Measurements from ENCODE around the gene COX7B.
"Not testable (repeated sequence)": the region's sequence is repeated elsewhere in the genome, so short reads cannot be mapped to it uniquely, and the experiment has no call there.

Gene COX7B

DNA sequence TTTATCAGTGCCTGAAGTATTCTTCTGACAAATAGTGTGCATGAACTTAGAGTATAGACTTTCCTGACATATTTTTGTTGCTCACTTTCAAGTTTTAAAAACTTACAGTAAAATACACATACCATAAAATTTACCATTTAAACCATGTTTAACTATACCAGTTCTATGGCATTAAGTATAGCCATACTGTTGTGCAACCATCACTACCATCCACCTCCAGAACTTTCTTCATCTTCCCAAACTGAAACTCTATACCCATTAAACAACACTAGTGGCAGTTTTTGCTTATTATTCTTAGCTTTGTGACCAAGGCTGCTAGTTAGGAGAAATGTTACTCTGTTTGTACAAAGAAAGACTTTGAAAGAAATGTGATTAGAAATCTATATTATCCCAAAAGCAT, 37.0 kb downstream of the COX7B start:
- TF ChIP-seq, protein P1, sequence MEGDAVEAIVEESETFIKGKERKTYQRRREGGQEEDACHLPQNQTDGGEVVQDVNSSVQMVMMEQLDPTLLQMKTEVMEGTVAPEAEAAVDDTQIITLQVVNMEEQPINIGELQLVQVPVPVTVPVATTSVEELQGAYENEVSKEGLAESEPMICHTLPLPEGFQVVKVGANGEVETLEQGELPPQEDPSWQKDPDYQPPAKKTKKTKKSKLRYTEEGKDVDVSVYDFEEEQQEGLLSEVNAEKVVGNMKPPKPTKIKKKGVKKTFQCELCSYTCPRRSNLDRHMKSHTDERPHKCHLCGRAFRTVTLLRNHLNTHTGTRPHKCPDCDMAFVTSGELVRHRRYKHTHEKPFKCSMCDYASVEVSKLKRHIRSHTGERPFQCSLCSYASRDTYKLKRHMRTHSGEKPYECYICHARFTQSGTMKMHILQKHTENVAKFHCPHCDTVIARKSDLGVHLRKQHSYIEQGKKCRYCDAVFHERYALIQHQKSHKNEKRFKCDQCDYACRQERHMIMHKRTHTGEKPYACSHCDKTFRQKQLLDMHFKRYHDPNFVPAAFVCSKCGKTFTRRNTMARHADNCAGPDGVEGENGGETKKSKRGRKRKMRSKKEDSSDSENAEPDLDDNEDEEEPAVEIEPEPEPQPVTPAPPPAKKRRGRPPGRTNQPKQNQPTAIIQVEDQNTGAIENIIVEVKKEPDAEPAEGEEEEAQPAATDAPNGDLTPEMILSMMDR (IDR thresholded peaks at IDR 0.05; ENCODE audit: low read depth, low read length), result no peak
- TF ChIP-seq POLR2A (IDR thresholded peaks at IDR 0.05; ENCODE audit: extremely low read depth, insufficient read length), result no peak
- TF ChIP-seq MAX (IDR thresholded peaks at IDR 0.05; ENCODE audit: low read depth, low read length), result no peak
- no peak for TF ChIP-seq MYC (IDR thresholded peaks at IDR 0.05; ENCODE audit: low read depth, low read length)
- H3K4me3 ChIP-seq (ENCODE audit: low read depth, low read length), result no peak overlapping the region
- no peak for DNase-seq (ENCODE audit: low read depth)

DNA sequence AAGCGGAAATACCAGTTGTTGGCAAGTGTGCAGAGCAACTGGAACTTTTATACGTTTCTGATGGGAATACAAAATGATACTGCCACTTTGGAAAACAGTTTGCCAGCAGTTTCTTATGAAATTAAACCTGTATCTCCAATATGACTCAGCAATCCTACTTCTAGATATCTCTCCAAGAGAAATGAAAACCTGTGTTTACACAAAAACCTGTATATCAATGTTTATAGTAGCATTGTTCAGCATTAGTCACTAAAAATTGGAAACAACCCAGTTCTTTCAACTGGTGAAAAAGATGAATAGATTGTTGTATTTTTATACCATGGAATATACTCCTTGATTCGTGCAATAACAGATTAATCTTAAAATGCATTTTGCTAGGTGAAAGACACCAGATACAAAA, 38.0 kb downstream of the COX7B start:
- no peak for DNase-seq (ENCODE audit: low read depth)
- TF ChIP-seq, protein P1 (IDR thresholded peaks at IDR 0.05; ENCODE audit: low read depth, low read length), result no peak
- no peak for TF ChIP-seq POLR2A (IDR thresholded peaks at IDR 0.05; ENCODE audit: extremely low read depth, insufficient read length)
- TF ChIP-seq MYC (IDR thresholded peaks at IDR 0.05; ENCODE audit: low read depth, low read length), result no peak
- no peak for TF ChIP-seq MAX (IDR thresholded peaks at IDR 0.05; ENCODE audit: low read depth, low read length)

GRCh38 chrX:77938083-77938680, 38.9 kb downstream of the COX7B start:
- no peak overlapping the region for H3K4me3 ChIP-seq (ENCODE audit: low read depth, low read length)
- no peak for DNase-seq (ENCODE audit: low read depth)
- TF ChIP-seq POLR2A (IDR thresholded peaks at IDR 0.05; ENCODE audit: extremely low read depth, insufficient read length), result no peak
- TF ChIP-seq MAX (IDR thresholded peaks at IDR 0.05; ENCODE audit: low read depth, low read length), result no peak
- TF ChIP-seq MYC (IDR thresholded peaks at IDR 0.05; ENCODE audit: low read depth, low read length), result no peak
- TF ChIP-seq, protein P1 (IDR thresholded peaks at IDR 0.05; ENCODE audit: low read depth, low read length), result no peak

More for the DNA sequence above, 38.0 kb downstream of the COX7B start:
- H3K4me3 ChIP-seq (ENCODE audit: low read depth, low read length), result no peak overlapping the region

DNA sequence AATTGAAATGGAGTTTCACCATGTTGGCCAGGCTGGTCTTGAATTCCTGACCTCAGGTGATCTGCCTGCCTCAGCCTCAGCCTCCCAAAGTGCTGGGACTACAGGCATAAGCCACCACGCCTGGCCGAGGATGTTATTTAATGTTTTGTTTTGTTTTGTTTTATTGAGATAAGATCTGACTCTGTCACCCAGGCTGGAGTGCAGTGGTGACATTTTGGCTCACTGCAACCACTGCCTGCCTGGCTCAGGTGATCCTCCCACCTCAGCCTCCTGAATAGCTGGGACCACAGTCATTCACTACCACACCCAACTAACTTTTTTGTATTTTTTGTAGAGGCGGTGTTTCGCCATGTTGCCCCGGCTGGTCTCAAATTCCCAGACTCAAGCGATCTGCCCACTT, 45.8 kb downstream of the COX7B start:
- not testable (repeated sequence) for DNase-seq (ENCODE audit: low read depth)

DNA sequence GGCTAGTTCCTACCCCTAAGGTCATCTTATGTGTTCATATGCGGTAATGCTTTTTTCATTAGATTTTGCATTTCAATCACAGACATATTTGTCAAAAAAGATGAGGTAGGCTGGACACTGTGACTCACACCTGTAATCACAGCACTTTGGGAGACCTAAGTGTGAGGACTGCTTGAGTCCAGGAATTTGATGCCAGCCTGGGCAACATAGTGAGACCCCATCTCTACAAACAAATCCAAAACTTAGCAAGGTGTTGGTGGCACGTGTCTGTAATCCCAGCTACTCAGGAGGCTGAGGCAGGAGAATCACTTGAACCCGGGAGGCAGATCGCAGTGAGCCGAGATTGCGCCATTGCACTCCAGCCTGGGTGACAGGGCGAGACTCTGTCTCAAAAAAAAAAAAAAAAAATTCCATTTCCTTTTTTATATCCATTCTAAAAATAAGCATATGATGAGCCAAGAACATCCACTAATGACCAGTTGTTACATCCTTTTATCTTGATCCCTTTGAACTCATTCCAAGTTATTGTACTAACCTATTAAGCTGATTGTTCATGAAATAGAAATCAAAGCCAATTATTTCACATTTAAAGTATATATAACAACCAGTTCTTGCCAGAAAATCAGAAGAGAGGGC, 46.8 kb downstream of the COX7B start:
- peak; percentile 2 for DNase-seq (ENCODE audit: low read depth)
- TF ChIP-seq MYC (IDR thresholded peaks at IDR 0.05; ENCODE audit: low read depth, low read length), result no peak

More for the DNA sequence above, 45.8 kb downstream of the COX7B start:
- not testable (repeated sequence) for H3K4me3 ChIP-seq (ENCODE audit: low read depth, low read length)

DNA sequence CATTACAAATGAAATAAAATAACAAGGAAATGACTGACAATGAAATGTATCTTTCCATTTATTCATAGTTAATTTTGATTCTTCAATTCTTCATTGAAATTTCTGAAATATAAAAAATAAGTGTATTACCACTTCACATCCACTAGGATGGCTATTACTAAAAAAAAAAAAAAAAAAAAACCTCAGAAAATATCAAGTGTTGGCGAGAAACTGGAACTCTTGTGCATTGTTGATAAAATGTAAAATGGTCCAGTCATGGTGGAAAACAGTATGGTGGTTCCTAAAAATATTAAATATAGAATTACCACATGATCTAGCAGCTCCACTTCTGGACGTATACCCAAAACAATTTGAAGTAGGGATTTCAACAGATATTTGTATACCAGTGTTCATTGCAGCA, 47.3 kb downstream of the COX7B start:
- H3K4me3 ChIP-seq (ENCODE audit: low read depth, low read length), result no peak overlapping the region
- TF ChIP-seq, protein P1 (IDR thresholded peaks at IDR 0.05; ENCODE audit: low read depth, low read length), result no peak
- TF ChIP-seq MYC (IDR thresholded peaks at IDR 0.05; ENCODE audit: low read depth, low read length) (no peak), POLR2A (IDR thresholded peaks at IDR 0.05; ENCODE audit: extremely low read depth, insufficient read length) (no peak), MAX (IDR thresholded peaks at IDR 0.05; ENCODE audit: low read depth, low read length) (no peak)
- no peak for DNase-seq (ENCODE audit: low read depth)

More for the DNA sequence above, 46.8 kb downstream of the COX7B start:
- H3K4me3 ChIP-seq (ENCODE audit: low read depth, low read length), result no peak overlapping the region

DNA sequence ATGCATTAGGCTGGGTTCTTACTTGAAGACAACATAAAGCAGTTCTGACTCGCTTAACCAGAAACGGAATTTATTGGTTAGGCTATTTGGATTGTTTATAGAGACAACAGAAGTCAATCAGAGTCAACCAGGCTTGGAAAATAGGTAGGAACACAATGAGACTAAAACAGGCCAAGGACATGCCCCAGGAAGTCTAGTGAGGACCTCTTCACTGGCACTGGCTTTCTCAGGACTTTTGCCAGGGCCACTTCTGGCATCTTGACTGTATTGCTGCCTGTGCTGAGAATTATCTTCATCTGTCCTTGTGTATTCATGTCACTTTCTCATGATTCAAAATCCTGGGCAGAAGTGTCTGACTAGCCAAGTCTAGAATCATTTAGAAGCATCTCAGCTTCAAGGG, 50.6 kb downstream of the COX7B start:
- TF ChIP-seq MYC (IDR thresholded peaks at IDR 0.05; ENCODE audit: low read depth, low read length) (no peak), POLR2A (IDR thresholded peaks at IDR 0.05; ENCODE audit: extremely low read depth, insufficient read length) (no peak), MAX (IDR thresholded peaks at IDR 0.05; ENCODE audit: low read depth, low read length) (no peak)
- TF ChIP-seq, protein P1 (IDR thresholded peaks at IDR 0.05; ENCODE audit: low read depth, low read length), result no peak

More for the DNA sequence above, 50.6 kb downstream of the COX7B start:
- DNase-seq (ENCODE audit: low read depth), result no peak
- no peak overlapping the region for H3K4me3 ChIP-seq (ENCODE audit: low read depth, low read length)
